Spleen (tissue), 11 donors: ENCODE results near the gene PVRIG. TPM values are rescaled to one million over a fixed set of nuclear protein-coding genes. Genes with fewer than 3 reads are reported as not detected.
"Not testable (repeated sequence)": the region's sequence is repeated elsewhere in the genome, so short reads cannot be mapped to it uniquely, and the experiment has no call there.

Experiments
- DNase-seq: peaks from one replicate; pipeline ENCODE4 v3.0.0-alpha.2; 2020
- H3K27ac ChIP-seq, 8 donors: fragments of 200-600 bp; sonication (generic) in 7 of 8; 1 replicate in 4 of 8; 2 replicates in 4 of 8; pipeline versions ENCODE4 v1.5.0 to v1.8.0; 2016 to 2021; ENCODE audit warnings: inconsistent platforms in 4 of 8, mild to moderate bottlenecking in 4 of 8, moderate library complexity in 1 of 8
- H3K27me3 ChIP-seq, 7 donors: fragments of 200-600 bp; sonication (generic) in 6 of 7; replicated peaks in 1 of 7; 1 replicate in 4 of 7; 2 replicates in 3 of 7; pipeline versions ENCODE4 v1.5.0 to v1.8.0; 2016 to 2021; ENCODE audit warnings: inconsistent platforms in 3 of 7, mild to moderate bottlenecking in 1 of 7
- H3K36me3 ChIP-seq, 6 donors: fragments of 200-600 bp; sonication (generic) in 5 of 6; 1 replicate in 4 of 6; 2 replicates in 2 of 6; pipeline versions ENCODE4 v1.5.0 to v1.8.0; 2016 to 2021; ENCODE audit warnings: inconsistent platforms in 2 of 6
- H3K4me1 ChIP-seq, 6 donors: fragments of 200-600 bp; sonication (generic) in 5 of 6; 1 replicate in 3 of 6; 2 replicates in 3 of 6; pipeline versions ENCODE4 v1.5.0 to v1.8.0; 2016 to 2021; ENCODE audit warnings: inconsistent platforms in 3 of 6
- H3K4me3 ChIP-seq, 8 donors: fragments of 200-600 bp; sonication (generic) in 7 of 8; 1 replicate in 4 of 8; 2 replicates in 4 of 8; pipeline versions ENCODE4 v1.5.0 to v1.8.0; 2016 to 2021; ENCODE audit warnings: inconsistent platforms in 4 of 8, mild to moderate bottlenecking in 4 of 8, moderate library complexity in 2 of 8
- H3K9me3 ChIP-seq, 8 donors: fragments of 200-600 bp; sonication (generic) in 7 of 8; 1 replicate in 4 of 8; 2 replicates in 4 of 8; pipeline versions ENCODE4 v1.5.0 to v1.8.0; 2016 to 2021; ENCODE audit warnings: inconsistent platforms in 4 of 8
- POLR2A ChIP-seq, 3 donors: fragments of 450-650 bp; IDR thresholded peaks; one replicate each; pipeline ENCODE4 v1.5.1; 2017; ENCODE audit warnings: antibody characterized with exemption in 3 of 3, mild to moderate bottlenecking in 1 of 3
- POLR2AphosphoS5 ChIP-seq, 3 donors: sonication (generic); formaldehyde crosslinking; IDR thresholded peaks; one replicate each; pipeline ENCODE4 v1.5.1; 2017; ENCODE audit warnings: antibody characterized with exemption in 3 of 3
- WGBS, 5 donors: extraction: QIAGEN DNeasy Blood & Tissue Kit in 3 of 5; methylation state at CpG; one replicate each; pipeline versions ENCODE4 v1.1.5 to v1.1.7; 2013 to 2018; 5-methylcytosine and 5-hydroxymethylcytosine counted together
- intact Hi-C: fragments of 100-400 bp; cut with DNase I; formaldehyde crosslinking; loops from one replicate; pipeline ENCODE4 v1.15.0; 2023; ENCODE audit warnings: low total_unique reads
- polyA plus RNA-seq, 3 donors: library from polyadenylated mRNA; stranded (reverse); fragments of 200-250 nt; gene quantifications; one replicate each; pipeline ENCODE4 v1.2.1, GENCODE V29; 2013
- total RNA-seq, 7 donors: library from RNA; depleted of rRNA in 3 of 7; stranded (reverse); fragments of >200 nt in 3 of 7; fragmentation: NEBNext Ultra II Directional in 4 of 7; extraction: Animal tissue kit (Norgen Biotek cat#: 25700) in 4 of 7; gene quantifications; one replicate each; pipeline versions ENCODE4 v1.1.0 to v1.2.1, GENCODE V29; 2016 to 2021
- TF ChIP-seq, protein P1 (sequence below), 11 experiments: fragments of 200-600 bp in 7 of 11; fragments of 450-650 bp in 4 of 11; sonication (generic) in 4 of 11; IDR thresholded peaks in 8 of 11; conservative IDR thresholded peaks in 3 of 11; 1 replicate in 7 of 11; 2 replicates in 4 of 11; pipeline versions ENCODE4 v1.4.0 to v1.8.0; 2016 to 2021; ENCODE audit warnings: antibody characterized with exemption in 11 of 11, inconsistent platforms in 4 of 11, mild to moderate bottlenecking in 1 of 11
- donor health status: healthy with polysubstance abuse.
- donor health status: DM: no; HTN: no; CAD: no; lungs with moderate emphysema.
- donor health status: DM: no; HTN: no; CAD: no.
- donor health status: Bipolar disorder and iron deficiency.
- donor health status: healthy.
- donor health status: DM: no; HTN: no; CAD: no.
- donor health status: DM: yes; HTN: yes; CAD: no.

PVRIG gene
- total and polyA plus RNA-seq, 10 donors, result 20.3 to 58.7 (median 32.1) TPM

DNA sequence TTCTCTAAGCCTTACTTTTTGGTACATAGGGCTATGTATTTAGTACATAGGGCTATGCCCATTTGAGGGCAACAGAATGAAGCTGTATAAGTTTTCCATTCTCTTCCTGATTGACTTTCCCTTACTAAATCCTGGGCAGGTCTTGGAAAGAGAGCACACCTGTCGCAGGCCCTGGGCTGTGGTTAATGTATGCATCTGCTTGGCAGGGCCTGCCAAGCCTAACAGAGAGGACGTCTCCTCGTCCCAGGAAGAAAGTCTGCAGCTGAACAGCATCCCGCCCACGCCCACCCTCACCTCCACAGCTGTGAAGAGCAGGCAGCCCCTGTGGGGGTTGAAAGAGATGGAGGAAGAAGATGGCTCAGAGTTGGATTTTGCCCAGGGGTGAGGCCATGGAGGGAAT is 8.9 kb upstream of the PVRIG start:
- peak overlapping the region in 7 of 8 donors; percentile 19 to 100 (median 49) for H3K27ac ChIP-seq
- peak overlapping the region in 1 of 8 donors; percentile 51 for H3K4me3 ChIP-seq
- TF ChIP-seq POLR2AphosphoS5 (IDR thresholded peaks at IDR 0.05) (no peak), POLR2A (IDR thresholded peaks at IDR 0.05) (no peak)
- TF ChIP-seq, protein P1, sequence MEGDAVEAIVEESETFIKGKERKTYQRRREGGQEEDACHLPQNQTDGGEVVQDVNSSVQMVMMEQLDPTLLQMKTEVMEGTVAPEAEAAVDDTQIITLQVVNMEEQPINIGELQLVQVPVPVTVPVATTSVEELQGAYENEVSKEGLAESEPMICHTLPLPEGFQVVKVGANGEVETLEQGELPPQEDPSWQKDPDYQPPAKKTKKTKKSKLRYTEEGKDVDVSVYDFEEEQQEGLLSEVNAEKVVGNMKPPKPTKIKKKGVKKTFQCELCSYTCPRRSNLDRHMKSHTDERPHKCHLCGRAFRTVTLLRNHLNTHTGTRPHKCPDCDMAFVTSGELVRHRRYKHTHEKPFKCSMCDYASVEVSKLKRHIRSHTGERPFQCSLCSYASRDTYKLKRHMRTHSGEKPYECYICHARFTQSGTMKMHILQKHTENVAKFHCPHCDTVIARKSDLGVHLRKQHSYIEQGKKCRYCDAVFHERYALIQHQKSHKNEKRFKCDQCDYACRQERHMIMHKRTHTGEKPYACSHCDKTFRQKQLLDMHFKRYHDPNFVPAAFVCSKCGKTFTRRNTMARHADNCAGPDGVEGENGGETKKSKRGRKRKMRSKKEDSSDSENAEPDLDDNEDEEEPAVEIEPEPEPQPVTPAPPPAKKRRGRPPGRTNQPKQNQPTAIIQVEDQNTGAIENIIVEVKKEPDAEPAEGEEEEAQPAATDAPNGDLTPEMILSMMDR (IDR thresholded peaks at IDR 0.05 in 8 of 11, conservative IDR thresholded peaks at IDR 0.05 in 3 of 11), result no peak
- intact Hi-C loops, result no loop called here
- no peaks in the 10 kb centered on the region for H3K9me3 ChIP-seq
- no peaks in the 10 kb centered on the region for H3K27me3 ChIP-seq
- H3K4me1 ChIP-seq, result peaks cover 9 to 77% (median 30%) of the 10 kb centered on the region in 6 donors
- WGBS, 5 donors, result 59 to 78% (median 68%) methylated on average over 5 of the region's 5 CpGs
- peak; percentile 73 for DNase-seq
- peaks cover 0 to 19% (median 0%) of the 10 kb centered on the region in 6 donors for H3K36me3 ChIP-seq

- DNase-seq, result peak; percentile 59
- WGBS, 5 donors, result 42 to 49% (median 48%) methylated on average over 7 of the region's 7 CpGs
Measured at GRCh38 chr7:100211342-100211780, 8.4 kb upstream of the PVRIG start.

DNA sequence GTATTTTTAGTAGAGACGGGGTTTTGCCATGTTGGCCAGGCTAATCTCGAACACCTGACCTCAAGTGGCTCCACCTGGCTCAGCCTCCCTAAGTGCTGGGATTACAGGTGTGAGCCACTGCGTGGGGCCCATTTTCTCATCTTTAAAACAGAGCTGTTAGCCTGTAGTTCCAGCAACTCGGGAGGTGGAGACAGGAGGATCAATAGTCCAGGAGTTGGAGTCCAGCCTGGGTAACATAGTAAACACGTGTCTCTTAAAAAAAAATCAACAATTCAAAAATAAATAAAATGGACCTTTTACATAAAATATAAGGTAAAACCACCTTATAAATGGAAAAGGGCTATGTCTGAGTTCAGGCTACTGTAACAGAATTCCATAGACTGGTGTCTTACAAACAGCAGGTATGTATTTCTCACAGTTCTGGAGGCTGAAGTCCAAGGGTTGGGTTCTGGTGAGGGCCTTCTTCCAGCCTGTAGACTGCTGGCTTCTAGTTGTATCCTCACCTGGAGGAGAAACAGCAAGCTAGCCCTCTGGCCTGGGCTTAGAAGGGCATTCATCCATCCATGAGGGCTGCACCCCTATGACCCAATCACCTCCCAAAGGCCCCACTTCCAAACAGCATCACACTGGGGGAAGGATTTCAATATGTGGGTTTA is 7.0 kb upstream of the PVRIG start:
- no peak overlapping the region for H3K4me3 ChIP-seq
- DNase-seq, result peak; percentile 32
- intact Hi-C loops, result no loop called here
- WGBS, 5 donors, result 84 to 96% (median 90%) methylated on average over 5 of the region's 5 CpGs
- TF ChIP-seq POLR2AphosphoS5 (IDR thresholded peaks at IDR 0.05) (no peak), POLR2A (IDR thresholded peaks at IDR 0.05) (no peak)
- TF ChIP-seq, protein P1 (IDR thresholded peaks at IDR 0.05 in 8 of 11, conservative IDR thresholded peaks at IDR 0.05 in 3 of 11), result no peak
- peaks cover 0 to 14% (median 0%) of the 10 kb centered on the region in 6 donors for H3K36me3 ChIP-seq
- H3K27me3 ChIP-seq, result no peaks in the 10 kb centered on the region
- no peaks in the 10 kb centered on the region for H3K9me3 ChIP-seq
- H3K4me1 ChIP-seq, result peaks cover 9 to 94% (median 30%) of the 10 kb centered on the region in 6 donors
- H3K27ac ChIP-seq, result peak overlapping the region in 2 of 8 donors; percentile 67 to 100

More at GRCh38 chr7:100211342-100211780, 8.4 kb upstream of the PVRIG start:
- no peaks in the 10 kb centered on the region for H3K27me3 ChIP-seq
- H3K27ac ChIP-seq, result peak overlapping the region in 7 of 8 donors; percentile 19 to 100 (median 49)
- H3K9me3 ChIP-seq, result no peaks in the 10 kb centered on the region
- peak overlapping the region in 3 of 8 donors; percentile 19 to 51 (median 21) for H3K4me3 ChIP-seq
- intact Hi-C loops, result no loop called here
- peaks cover 0 to 16% (median 0%) of the 10 kb centered on the region in 6 donors for H3K36me3 ChIP-seq
- peak in 1 of 3 donors; percentile 51 for TF ChIP-seq POLR2AphosphoS5 (IDR thresholded peaks at IDR 0.05)
- TF ChIP-seq, protein P1 (IDR thresholded peaks at IDR 0.05 in 8 of 11, conservative IDR thresholded peaks at IDR 0.05 in 3 of 11), result no peak
- TF ChIP-seq POLR2A (IDR thresholded peaks at IDR 0.05), result no peak
- H3K4me1 ChIP-seq, result peaks cover 9 to 82% (median 30%) of the 10 kb centered on the region in 6 donors

DNA sequence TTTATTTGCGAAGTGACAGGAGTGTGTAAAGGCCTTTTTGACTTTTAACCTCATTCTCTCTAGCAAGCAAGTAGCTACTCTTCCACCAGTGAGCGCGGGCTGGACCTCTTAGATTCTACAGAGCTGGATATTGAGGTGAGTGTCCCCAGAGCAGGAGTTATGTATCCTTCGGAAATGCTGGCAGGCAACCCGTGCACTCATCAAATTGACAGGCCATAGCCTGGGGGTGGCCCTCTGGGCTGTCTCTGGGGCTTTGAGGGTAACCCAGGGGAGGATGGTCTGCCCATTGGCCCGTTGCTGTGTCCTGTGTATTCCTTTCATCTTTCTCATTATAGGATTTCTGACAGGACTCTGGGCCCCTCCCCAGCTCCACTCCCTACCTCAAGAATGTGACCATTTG is 6.1 kb upstream of the PVRIG start:
- peaks cover 9 to 93% (median 23%) of the 10 kb centered on the region in 6 donors for H3K4me1 ChIP-seq
- peak; percentile 67 for DNase-seq
- intact Hi-C loops, result no loop called here
- H3K27ac ChIP-seq, result peak overlapping the region in 3 of 8 donors; percentile 13 to 100 (median 67)
- no peaks in the 10 kb centered on the region for H3K9me3 ChIP-seq
- no peaks in the 10 kb centered on the region for H3K27me3 ChIP-seq
- no peak overlapping the region for H3K4me3 ChIP-seq
- no peak for TF ChIP-seq POLR2A (IDR thresholded peaks at IDR 0.05)
- TF ChIP-seq POLR2AphosphoS5 (IDR thresholded peaks at IDR 0.05), result no peak
- TF ChIP-seq, protein P1 (IDR thresholded peaks at IDR 0.05 in 8 of 11, conservative IDR thresholded peaks at IDR 0.05 in 3 of 11), result no peak
- 64 to 72% (median 71%) methylated on average over 6 of the region's 6 CpGs for WGBS, 5 donors
- H3K36me3 ChIP-seq, result peaks cover 0 to 14% (median 0%) of the 10 kb centered on the region in 6 donors

- H3K27me3 ChIP-seq, H3K4me3 ChIP-seq, H3K9me3 ChIP-seq, intact Hi-C loops: not testable (repeated sequence)
- peaks cover 9 to 93% (median 22%) of the 10 kb centered on the region in 6 donors for H3K4me1 ChIP-seq
- peak overlapping the region in 2 of 8 donors; percentile 96 to 100 for H3K27ac ChIP-seq
- DNase-seq, result peak; percentile 74
- 87 to 96% (median 92%) methylated on average over 5 of the region's 5 CpGs for WGBS, 5 donors
- peaks cover 0 to 14% (median 0%) of the 10 kb centered on the region in 6 donors for H3K36me3 ChIP-seq
Measured at GRCh38 chr7:100214356-100214755, 5.4 kb upstream of the PVRIG start.
